GM18909 (cell line): Measurements from ENCODE around the gene APOE.
"Not testable (repeated sequence)": the region's sequence is repeated elsewhere in the genome, so short reads cannot be mapped to it uniquely, and the experiment has no call there.

Source experiments
- ATAC-seq: cut with Tn5 transposase; IDR thresholded peaks from one replicate; pipeline ENCODE4 v1.9.1; 2021; ENCODE audit warnings: mild to moderate bottlenecking; ENCODE audit not compliant: unreplicated experiment, poor library complexity

APOE gene

DNA sequence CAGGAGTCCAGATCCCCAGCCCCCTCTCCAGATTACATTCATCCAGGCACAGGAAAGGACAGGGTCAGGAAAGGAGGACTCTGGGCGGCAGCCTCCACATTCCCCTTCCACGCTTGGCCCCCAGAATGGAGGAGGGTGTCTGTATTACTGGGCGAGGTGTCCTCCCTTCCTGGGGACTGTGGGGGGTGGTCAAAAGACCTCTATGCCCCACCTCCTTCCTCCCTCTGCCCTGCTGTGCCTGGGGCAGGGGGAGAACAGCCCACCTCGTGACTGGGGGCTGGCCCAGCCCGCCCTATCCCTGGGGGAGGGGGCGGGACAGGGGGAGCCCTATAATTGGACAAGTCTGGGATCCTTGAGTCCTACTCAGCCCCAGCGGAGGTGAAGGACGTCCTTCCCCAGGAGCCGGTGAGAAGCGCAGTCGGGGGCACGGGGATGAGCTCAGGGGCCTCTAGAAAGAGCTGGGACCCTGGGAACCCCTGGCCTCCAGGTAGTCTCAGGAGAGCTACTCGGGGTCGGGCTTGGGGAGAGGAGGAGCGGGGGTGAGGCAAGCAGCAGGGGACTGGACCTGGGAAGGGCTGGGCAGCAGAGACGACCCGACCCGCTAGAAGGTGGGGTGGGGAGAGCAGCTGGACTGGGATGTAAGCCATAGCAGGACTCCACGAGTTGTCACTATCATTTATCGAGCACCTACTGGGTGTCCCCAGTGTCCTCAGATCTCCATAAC, at the start of gene APOE:
Gene APOE (plus strand): TSS at position 360 of the 724 bp plus-strand sequence. CDS start 829 bp downstream, outside the sequence.
- no peak for ATAC-seq

DNA sequence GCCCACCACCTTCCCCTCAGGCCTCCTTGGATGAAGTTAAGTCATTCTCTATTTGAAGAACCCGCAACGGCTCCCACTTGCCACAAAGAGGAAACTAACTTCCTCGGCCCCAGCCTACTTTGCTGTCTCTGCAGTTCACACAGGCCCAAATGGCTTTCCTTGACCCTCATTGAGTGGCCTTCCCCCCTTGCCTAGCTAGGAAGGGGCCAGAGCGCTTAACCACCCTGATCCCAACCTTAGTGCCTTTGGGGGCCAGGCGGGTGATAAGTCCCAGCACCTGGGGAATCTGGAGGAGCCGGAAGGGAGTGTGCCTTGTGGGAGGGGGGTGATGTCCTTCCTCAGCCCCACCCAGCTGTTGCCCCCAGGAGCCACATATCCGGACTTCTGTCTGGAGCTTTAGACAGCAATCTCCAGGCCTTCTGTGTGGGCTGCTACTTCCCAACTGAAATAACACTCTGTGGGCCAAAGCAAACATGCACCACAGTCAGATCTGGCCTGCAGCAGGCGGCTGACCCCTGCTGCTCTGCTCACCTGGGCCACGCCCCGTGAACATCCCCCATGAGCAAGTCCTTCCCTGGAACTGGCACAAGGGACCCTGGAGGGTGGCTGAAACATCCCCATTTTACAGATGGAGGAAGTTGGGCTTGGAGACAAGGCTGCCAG, 49.0 kb upstream of the APOE start:
- no peak for ATAC-seq

DNA sequence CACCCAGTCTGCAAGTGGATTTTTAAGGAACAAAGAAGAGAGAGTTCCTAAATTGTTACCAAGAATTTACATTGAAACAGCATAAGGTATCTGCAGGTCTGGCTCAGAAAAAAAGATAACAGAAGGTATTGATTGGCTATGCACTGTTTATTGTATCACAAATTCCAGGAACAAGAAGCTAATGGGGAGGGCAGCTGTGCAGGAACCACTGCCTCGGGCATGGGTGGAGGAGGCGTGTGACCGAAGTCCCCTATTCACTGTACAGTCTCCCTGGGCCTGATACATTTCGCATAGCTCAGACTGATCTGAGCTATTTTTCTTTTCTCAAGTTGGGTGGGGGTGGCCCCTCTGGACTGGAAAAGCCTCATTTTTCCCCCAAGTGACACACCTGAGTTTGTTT, 47.8 kb upstream of the APOE start:
- no peak for ATAC-seq

DNA sequence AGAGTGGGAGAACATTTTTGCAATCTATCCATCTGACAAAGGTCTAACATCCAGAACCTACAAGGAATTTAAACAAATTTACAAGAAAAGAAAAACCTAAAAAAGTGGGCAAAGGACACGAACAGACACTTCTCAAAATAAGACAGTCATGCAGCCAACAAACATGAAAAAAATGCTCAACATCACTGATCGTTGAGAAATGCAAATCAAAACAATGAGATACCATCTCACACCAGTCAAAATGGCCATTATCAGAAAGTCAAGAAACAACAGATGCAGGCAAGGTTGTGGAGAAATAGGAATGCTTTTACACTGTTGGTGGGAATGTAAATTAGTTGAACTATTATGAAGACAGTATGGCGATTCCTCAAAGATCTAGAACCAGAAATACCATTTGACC, 44.0 kb upstream of the APOE start:
- ATAC-seq: not testable (repeated sequence)

DNA sequence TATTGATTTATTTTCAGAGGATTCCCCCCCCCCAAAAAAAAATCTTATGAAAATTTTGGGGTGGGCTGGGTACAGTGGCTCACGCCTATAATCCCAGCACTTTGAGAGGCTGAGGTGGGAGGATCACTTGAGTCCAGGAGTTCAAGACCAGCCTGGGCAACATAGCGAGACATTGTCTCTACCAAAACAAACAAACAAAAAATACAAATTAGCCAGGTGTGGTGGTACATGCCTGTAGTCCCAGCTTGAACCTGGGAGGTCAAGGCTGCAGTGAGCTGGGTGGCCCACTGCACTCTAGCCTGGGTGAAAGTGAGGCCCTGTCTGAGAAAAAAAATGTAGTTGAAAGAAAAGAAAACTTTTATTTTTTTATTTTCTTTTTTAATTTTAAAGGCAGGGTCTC, 41.6 kb upstream of the APOE start:
- ATAC-seq: no peak

DNA sequence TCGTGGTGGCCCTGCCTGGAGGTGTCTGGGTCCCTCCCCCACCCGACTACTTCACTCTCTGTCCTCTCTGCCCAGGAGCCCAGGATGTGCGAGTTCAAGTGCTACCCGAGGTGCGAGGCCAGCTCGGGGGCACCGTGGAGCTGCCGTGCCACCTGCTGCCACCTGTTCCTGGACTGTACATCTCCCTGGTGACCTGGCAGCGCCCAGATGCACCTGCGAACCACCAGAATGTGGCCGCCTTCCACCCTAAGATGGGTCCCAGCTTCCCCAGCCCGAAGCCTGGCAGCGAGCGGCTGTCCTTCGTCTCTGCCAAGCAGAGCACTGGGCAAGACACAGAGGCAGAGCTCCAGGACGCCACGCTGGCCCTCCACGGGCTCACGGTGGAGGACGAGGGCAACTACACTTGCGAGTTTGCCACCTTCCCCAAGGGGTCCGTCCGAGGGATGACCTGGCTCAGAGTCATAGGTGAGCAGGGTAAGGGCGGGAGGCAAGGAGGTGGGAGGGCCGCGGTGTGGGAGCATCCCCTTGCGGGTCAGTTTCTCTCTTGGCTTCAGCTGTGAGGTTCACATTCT, 40.3 kb upstream of the APOE start:
- no peak for ATAC-seq

DNA sequence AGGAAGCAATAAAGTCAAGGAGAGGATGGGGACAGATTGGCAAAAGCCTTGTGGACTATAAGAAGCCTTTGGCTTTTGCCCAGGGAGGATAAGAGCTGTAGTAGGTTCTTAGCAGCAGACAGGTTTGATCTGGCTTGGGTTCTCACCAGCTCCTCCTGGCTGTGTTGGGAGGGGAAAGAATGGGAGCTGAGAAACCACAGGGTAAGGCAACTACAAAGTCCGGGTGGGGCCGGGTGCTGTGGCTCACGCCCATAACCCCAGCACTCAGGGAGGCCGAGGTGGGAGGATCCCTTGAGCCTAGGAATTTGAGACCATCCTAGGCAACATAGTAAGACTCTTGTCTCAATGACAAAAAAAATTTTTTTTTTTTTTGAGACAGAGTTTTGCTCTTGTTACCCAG, 38.9 kb upstream of the APOE start:
- no peak for ATAC-seq

DNA sequence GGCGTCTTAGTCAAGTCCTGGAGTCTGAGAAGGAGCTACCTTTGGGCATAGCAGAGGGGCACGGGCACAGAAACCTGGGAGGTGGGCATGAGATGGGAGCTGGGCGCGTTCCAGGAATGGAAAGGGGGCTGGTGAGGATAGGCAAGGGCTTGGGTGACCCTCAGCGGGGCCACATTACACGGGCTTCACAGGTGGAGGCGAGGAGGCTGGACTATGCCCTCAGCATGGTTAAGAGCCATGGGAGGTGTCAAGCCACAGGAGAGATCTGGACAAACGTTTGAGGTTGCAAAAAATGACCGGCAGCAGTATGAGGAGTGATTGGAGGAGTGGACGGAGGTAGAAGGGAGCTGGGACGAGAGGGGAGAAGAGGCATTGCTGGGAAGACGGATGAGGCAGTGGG, 38.0 kb upstream of the APOE start:
- ATAC-seq: no peak

DNA sequence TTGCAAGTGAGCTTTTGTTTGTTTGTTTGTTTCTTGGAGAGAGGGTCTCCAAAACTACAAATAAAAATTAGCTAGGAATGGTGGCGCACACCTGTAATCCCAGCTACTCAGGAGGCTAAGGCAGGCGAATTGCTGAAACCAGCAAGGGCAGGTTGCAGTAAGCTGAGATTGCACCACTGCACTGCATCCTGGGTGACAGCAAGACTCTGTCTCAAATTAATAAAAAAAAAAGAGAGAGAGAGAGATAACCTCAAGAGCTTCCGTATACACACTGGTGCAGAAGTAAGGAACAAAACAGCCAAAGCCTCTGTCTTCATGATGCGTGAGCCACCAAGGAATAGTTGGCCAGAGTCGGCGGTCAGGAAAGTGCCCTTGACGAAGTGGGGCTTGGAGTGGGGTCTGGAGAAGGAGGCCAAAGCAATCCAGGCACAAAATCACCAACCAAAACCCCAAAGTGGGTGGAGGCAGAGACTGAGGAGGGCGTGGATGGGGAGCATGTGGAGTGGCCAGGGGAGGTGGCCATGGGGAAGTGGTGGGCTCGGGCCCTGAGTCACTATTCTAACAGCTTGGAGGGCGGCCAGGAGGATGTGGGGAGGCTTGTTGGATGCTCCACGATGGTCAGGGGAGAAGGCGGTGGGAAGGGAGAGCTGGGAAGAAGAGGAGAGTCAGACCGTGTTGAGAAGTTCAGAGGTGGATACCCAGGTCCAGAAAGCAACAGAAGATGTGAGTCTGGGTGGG, 35.7 kb upstream of the APOE start:
- ATAC-seq: no peak

DNA sequence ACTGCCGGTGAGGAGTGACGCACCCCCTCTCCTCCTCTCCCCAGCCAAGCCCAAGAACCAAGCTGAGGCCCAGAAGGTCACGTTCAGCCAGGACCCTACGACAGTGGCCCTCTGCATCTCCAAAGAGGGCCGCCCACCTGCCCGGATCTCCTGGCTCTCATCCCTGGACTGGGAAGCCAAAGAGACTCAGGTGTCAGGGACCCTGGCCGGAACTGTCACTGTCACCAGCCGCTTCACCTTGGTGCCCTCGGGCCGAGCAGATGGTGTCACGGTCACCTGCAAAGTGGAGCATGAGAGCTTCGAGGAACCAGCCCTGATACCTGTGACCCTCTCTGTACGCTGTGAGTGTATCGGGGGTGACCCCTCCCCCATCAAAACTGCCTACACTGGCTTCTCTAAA, 33.8 kb upstream of the APOE start:
- no peak for ATAC-seq

DNA sequence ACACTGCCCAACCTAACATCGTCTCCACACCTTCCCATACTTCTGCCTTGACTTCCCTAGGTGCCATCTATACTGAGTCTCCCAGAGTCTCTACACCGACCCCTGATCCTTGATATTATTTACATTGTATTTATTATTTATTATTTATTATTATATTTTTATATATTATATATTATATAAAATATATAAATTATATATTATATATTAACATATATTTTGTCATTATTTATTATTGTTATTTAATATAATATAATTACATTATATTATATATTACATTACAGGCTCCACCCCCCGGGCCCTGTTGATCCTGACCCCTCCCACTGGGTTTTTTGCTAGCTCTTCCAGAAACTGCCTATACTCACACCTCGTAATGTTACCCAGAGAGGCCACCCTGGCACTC, 32.9 kb upstream of the APOE start:
- ATAC-seq: no peak

DNA sequence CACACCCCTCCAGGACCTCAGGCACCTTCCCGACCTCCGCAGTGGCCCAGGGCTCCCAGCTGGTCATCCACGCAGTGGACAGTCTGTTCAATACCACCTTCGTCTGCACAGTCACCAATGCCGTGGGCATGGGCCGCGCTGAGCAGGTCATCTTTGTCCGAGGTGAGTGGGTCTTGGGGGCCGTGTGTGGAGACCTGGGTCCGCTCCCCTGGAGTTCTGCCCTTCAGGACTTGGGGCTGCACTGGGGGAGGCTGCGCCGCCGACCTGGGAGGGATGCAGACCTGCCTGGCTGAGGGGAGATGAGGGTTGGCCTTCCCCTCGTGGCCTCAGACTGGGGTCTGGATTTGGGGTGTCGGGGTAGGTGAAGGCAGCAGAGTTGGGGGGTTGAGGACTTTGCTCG, 31.3 kb upstream of the APOE start:
- ATAC-seq: no peak

DNA sequence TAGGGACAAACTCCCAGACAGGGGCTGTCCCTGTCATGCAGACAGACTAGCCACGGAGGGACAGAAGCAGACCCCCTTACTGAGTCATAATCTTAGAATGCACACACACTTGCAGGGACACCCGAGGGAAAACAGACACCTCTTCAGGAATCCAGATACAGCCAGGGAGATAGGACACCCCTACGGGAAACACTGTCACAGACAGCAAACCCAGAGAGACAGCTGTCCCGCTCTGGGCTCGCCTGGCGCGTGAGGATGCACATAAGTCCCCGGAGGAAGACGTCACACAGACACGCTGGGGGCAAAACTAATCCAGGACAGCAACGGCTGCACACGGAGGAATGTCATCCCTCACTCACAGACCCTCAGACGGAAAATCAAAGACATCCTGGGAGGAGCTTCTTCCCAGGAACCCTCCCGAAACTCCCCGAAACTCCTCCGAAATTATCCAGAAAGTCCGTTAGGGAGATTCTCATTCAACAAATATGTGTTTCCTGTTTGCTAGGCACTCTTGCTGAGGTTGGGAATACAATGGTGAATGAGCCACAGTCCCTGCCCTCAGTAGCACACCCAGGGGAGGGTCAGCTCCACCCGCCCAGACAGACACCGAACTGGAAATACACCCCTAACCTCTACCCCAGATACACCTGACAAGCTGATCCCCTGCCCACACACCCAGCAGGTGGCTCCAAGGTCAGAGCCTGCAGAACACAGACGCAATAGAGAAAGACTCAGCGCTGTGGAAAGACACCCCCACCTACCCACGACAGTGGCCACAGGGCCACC, 29.7 kb upstream of the APOE start:
- ATAC-seq: no peak

DNA sequence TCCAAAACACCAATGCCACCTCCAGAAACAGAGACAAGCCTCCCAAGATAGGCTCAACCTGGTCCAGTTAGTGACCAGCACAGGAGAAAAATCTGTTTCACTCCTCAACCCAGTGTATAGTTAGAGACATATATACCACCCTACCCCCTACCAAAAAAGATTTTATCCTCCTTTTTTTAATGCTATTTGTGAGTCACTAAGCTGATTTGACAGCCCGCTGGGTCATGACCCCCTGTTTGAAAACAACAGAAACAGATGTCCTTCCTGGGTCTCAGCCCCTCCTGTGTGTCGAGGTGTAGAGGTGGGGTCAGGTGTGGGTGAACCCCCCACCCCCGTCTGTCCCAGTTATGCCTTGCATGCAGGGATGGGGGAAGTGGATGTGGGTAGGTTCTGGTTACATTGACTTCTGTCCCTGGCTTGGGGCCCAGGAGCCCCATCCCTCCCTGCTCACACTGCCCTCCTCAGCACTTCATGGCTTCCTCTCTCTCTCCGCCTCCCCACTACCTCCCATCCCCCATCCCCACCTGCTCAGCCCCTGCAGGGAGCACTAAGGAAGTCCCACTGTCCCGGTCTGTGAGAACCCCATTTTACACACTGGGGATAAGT, 28.6 kb upstream of the APOE start:
- ATAC-seq: no peak

DNA sequence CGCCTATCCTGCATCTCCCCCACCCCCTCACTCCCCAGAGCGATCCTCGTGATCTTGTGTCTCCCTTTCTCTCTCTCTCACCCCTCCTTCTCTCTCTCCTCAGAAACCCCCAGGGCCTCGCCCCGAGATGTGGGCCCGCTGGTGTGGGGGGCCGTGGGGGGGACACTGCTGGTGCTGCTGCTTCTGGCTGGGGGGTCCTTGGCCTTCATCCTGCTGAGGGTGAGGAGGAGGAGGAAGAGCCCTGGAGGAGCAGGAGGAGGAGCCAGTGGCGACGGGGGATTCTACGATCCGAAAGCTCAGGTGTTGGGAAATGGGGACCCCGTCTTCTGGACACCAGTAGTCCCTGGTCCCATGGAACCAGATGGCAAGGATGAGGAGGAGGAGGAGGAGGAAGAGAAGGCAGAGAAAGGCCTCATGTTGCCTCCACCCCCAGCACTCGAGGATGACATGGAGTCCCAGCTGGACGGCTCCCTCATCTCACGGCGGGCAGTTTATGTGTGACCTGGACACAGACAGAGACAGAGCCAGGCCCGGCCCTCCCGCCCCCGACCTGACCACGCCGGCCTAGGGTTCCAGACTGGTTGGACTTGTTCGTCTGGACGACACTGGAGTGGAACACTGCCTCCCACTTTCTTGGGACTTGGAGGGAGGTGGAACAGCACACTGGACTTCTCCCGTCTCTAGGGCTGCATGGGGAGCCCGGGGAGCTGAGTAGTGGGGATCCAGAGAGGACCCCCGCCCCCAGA, 27.3 kb upstream of the APOE start:
- no peak for ATAC-seq

DNA sequence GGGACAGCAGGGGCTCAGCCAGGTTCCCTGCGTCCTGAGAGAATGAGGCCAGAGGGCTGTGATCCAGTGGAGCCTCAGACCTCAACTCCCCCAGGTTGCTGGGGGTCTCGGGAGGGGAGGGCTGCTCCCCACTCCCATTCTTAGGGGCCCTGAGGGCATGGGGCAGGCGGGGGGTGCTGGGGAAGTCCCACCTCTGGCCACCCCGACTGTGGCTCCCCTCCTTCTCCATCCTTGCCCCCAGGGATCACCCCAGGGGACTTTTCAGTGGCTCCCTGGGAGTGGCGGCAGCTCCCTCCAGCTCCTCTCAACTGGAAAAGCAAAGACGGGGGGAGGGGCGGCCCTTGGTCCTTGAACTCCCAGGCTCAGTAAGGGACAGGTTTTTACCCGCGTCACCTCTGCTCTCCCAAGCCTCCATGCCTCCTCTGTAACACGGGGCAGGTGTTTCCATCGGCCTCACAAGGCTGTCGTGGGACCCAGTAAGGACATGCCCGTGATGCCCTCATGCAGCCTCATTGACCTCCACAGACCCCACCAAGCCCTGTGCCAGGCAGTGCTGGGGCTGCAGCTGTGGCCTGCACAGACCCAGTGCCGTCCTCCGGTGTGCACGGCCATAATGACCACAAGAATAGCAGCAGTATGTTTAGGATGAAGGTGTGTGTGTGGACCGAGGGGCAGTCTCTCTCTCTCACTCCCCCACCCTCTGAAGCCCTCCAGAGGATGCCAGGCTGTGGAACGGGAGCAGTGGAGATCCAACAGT, 26.1 kb upstream of the APOE start:
- ATAC-seq: no peak

DNA sequence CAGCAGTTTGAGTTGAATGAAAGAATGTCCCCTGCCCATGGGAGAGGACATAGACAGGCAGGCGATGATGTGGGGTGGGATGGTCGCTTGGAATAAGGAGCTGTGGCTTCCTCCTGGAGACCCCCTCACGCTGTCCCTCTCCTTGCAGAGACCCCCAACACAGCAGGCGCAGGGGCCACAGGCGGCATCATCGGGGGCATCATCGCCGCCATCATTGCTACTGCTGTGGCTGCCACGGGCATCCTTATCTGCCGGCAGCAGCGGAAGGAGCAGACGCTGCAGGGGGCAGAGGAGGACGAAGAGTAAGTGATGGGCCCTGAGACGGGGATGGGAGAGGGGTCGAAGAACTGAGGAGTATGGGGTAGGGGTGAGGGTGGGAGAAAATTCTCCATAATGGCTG, 23.5 kb upstream of the APOE start:
- ATAC-seq: no peak

DNA sequence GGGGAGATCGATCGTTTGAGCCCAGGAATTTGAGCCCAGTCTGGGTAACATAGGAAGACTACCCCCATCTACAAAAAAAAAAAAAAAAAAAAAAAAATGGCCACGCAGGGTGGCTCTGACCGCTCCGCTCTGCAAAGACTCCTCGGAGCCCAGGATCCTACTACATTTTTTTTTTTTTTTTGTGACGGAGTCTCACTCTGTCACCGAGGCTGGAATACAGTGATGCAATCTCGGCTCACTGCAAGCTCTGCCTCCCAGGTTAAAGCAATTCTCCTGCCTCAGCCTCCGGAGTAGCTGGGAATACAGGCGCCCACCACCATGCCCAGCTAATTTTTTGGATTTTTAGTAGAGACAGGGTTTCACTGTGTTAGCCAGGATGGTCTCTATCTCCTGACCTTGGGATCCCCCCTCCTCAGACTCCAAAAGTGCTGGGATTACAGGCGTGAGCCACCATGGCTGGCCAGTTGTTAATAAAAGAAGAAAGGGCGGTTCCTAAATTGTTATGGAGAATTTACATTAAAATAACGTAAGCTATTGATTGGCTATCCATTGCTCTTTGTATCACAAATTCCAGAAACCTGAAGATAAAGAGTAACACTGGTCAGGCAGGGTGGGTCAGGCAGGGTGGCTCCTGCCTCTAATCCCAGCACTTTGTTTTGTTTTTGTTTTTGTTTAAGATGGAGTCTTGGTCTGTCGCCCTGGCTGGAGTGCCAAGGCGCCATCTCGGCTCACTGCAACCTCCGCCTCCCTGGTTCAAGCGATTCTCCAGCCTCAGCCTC, 22.8 kb upstream of the APOE start:
- not testable (repeated sequence) for ATAC-seq
